ENCODE results near the gene ANGPTL1. TPM values are rescaled to one million over a fixed set of nuclear protein-coding genes. Genes with fewer than 3 reads are reported as not detected.

The ANGPTL1 gene
- total and polyA plus RNA-seq, 2 of the 8 experiments (the other 6 are each of a cell fraction or from before 2014, with no cell fraction given): not detected

- no peaks in the 10 kb centered on the region for H3K27me3 ChIP-seq (replicated peaks in 1 of 4; ENCODE audit: control insufficient read depth in 3 of 4, extremely low read depth in 1 of 4, insufficient read depth in 3 of 4, low read length in 3 of 4)
- no peak overlapping the region for H3K23ac ChIP-seq (ENCODE audit: insufficient read length)
- no peak overlapping the region for H2BK20ac ChIP-seq (ENCODE audit: low read length)
- H2BK15ac ChIP-seq (ENCODE audit: low read length): no peak overlapping the region
- CTCF ChIA-PET (ENCODE audit: partially characterized antibody): interaction anchor here (1.0 to 1.7 kb wide), 4 partner anchors 24 to 265 kb away, joined by 3 read pairs; no protein-coding TSS in a partner anchor
- H3K14ac ChIP-seq (ENCODE audit: insufficient read length): no peak overlapping the region
- H4K91ac ChIP-seq (replicated peaks; ENCODE audit: insufficient read length, low read length): no peak overlapping the region
- no peak overlapping the region for H4K5ac ChIP-seq (ENCODE audit: insufficient read length, low read depth, low read length)
- no peak overlapping the region for H3K27ac ChIP-seq (ENCODE audit: low read depth, low read length)
- H4K8ac ChIP-seq (ENCODE audit: extremely low read depth, insufficient read depth, low read length): no peak overlapping the region
- WGBS, 2 experiments (ENCODE audit: extremely low coverage in 1 of 2, insufficient coverage in 1 of 2, insufficient read length in 1 of 2, insufficient replicate concordance in 2 of 2, low coverage in 1 of 2, low lambda C conversion rate in 2 of 2, missing lambda C conversion rate in 1 of 2): 94% methylated on average over 3 of the region's 3 CpGs; no CpG with 5 or more reads in 1 of the 2 experiments
- H3K79me2 ChIP-seq (ENCODE audit: control insufficient read depth in 1 of 2, insufficient read depth in 2 of 2, low read length in 2 of 2): no peaks in the 10 kb centered on the region
- H3K4me1 ChIP-seq (replicated peaks in 1 of 4; ENCODE audit: control insufficient read depth in 3 of 4, insufficient read depth in 4 of 4, low read length in 3 of 4): no peaks in the 10 kb centered on the region
- TF ChIP-seq KDM4A (IDR thresholded peaks at IDR 0.05; ENCODE audit: low read depth, low read length, severe bottlenecking): no peak
- DNase-seq (ENCODE audit: low read depth in 1 of 2, low spot score in 2 of 2) (no peak), FAIRE-seq (no peak)
- no peak overlapping the region for H3K4me3 ChIP-seq (ENCODE audit: extremely low read depth in 1 of 4, insufficient read depth in 2 of 4, low read depth in 3 of 4, low read length in 4 of 4)
- H3K23me2 ChIP-seq (ENCODE audit: low read depth, low read length): no peaks in the 10 kb centered on the region
- H2AFZ ChIP-seq (ENCODE audit: low read length): no peak overlapping the region
- H2BK120ac ChIP-seq (replicated peaks; ENCODE audit: low read depth, low read length): no peak overlapping the region
- H4K20me1 ChIP-seq (replicated peaks in 1 of 2; ENCODE audit: control insufficient read depth in 1 of 2, insufficient read depth in 2 of 2, low read length in 2 of 2): no peaks in the 10 kb centered on the region
- H3K18ac ChIP-seq (ENCODE audit: extremely low read depth, low read length): no peak overlapping the region
- no peak overlapping the region for H3K9ac ChIP-seq (replicated peaks in 1 of 4; ENCODE audit: extremely low read depth in 1 of 4, low read depth in 3 of 4, low read length in 3 of 4)
- H3K4ac ChIP-seq (replicated peaks; ENCODE audit: insufficient read length, low read depth, low read length): no peak overlapping the region
- POLR2A ChIA-PET (ENCODE audit: partially characterized antibody): no interaction called here
- H3K4me2 ChIP-seq (ENCODE audit: insufficient read depth in 1 of 2, low read depth in 2 of 2, low read length in 2 of 2): no peak overlapping the region
- no peak overlapping the region for H2BK5ac ChIP-seq (ENCODE audit: low read depth, low read length)
- H2BK12ac ChIP-seq (ENCODE audit: low read depth, low read length): no peak overlapping the region
- no peaks in the 10 kb centered on the region for H3K9me3 ChIP-seq (ENCODE audit: insufficient read depth in 2 of 2, low read depth in 1 of 2, low read length in 1 of 2)
- no peaks in the 10 kb centered on the region for H3K79me1 ChIP-seq (ENCODE audit: low read depth, low read length)
- no peak overlapping the region for H3K56ac ChIP-seq (replicated peaks; ENCODE audit: insufficient read length, low read depth, low read length)
- H2AK5ac ChIP-seq (ENCODE audit: low read depth, low read length): no peak overlapping the region
- H3K36me3 ChIP-seq (ENCODE audit: control insufficient read depth in 2 of 4, insufficient read depth in 4 of 4, low read length in 3 of 4): peaks cover 0 to 5% (median 1%) of the 10 kb centered on the region in 4 experiments; a peak in 1 of 8 replicates
Measured at GRCh38 chr1:178808529-178808928, 62.3 kb downstream of the ANGPTL1 start.

Measured in H1 (cell line).